DOHH2 (cell line): ENCODE measurements around the gene GAGE2A.
"Not testable (repeated sequence)": the region's sequence is repeated elsewhere in the genome, so short reads cannot be mapped to it uniquely, and the experiment has no call there.

ENCODE experiments used
- H3F3A ChIP-seq: fragments of 200-600 bp; sonication (generic), shearing (Covaris generic); 2 replicates; pipeline ENCODE4 v1.6.0; 2016; ENCODE audit warnings: antibody characterized with exemption, mild to moderate bottlenecking; ENCODE audit not compliant: control insufficient read depth, insufficient read depth
- H3K27ac ChIP-seq: fragments of 200-600 bp; sonication (generic); 2 replicates; pipeline ENCODE4 v1.5.1; 2014; ENCODE audit warnings: low read depth, mild to moderate bottlenecking, low read length, moderate library complexity
- H3K27me3 ChIP-seq: fragments of 200-600 bp; sonication (generic); 2 replicates; pipeline ENCODE4 v1.6.1; 2014; ENCODE audit warnings: mild to moderate bottlenecking, low read length, mixed read lengths; ENCODE audit not compliant: control insufficient read depth
- H3K36me3 ChIP-seq: fragments of 200-600 bp; sonication (generic); 2 replicates; pipeline ENCODE4 v1.6.1; 2014; ENCODE audit warnings: mild to moderate bottlenecking, low read length, moderate library complexity, mixed read lengths; ENCODE audit not compliant: control insufficient read depth
- H3K4me1 ChIP-seq: fragments of 200-600 bp; sonication (generic); 2 replicates; pipeline ENCODE4 v1.6.1; 2014; ENCODE audit warnings: mild to moderate bottlenecking, low read length, mixed read lengths; ENCODE audit not compliant: control insufficient read depth
- H3K4me2 ChIP-seq: fragments of 200-600 bp; sonication (generic); 2 replicates; pipeline ENCODE4 v1.6.0; 2014; ENCODE audit warnings: mild to moderate bottlenecking, low read length, moderate library complexity
- H3K4me3 ChIP-seq: fragments of 200-600 bp; sonication (generic); 2 replicates; pipeline ENCODE4 v1.5.1; 2014; ENCODE audit warnings: mild to moderate bottlenecking, low read length, mixed read lengths
- H3K79me2 ChIP-seq: fragments of 200-600 bp; sonication (generic); 2 replicates; pipeline ENCODE4 v1.6.1; 2014; ENCODE audit warnings: mild to moderate bottlenecking, low read length, mixed read lengths; ENCODE audit not compliant: control insufficient read depth
- H3K9me2 ChIP-seq: fragments of 200-600 bp; sonication (generic); replicated peaks from 2 replicates; pipeline ENCODE4 v1.6.1; 2014; ENCODE audit warnings: mild to moderate bottlenecking, low read length, mixed read lengths; ENCODE audit not compliant: control insufficient read depth
- H3K9me3 ChIP-seq: fragments of 200-600 bp; sonication (generic); 2 replicates; pipeline ENCODE4 v1.6.1; 2014; ENCODE audit warnings: antibody characterized with exemption, low read length, mixed read lengths; ENCODE audit not compliant: control insufficient read depth, insufficient read depth
- H4K20me1 ChIP-seq: fragments of 200-600 bp; sonication (generic); 2 replicates; pipeline ENCODE4 v1.6.0; 2014; ENCODE audit warnings: low read depth, mild to moderate bottlenecking, antibody characterized with exemption, low read length, moderate library complexity; ENCODE audit not compliant: control insufficient read depth, insufficient read depth
- EZH2phosphoT487 ChIP-seq: fragments of 200-600 bp; sonication (generic); IDR thresholded peaks from 2 replicates; pipeline ENCODE4 v1.6.1; 2017; ENCODE audit warnings: borderline replicate concordance, mild to moderate bottlenecking, antibody characterized with exemption, low read length, moderate library complexity, mixed read lengths
- TF ChIP-seq, protein P1 (sequence below): fragments of 200-600 bp; sonication (generic); IDR thresholded peaks from one replicate; pipeline ENCODE4 v1.5.1; 2014; ENCODE audit warnings: antibody characterized with exemption, mild to moderate bottlenecking, low read depth, low read length; ENCODE audit not compliant: poor library complexity, severe bottlenecking

GAGE2A gene

DNA sequence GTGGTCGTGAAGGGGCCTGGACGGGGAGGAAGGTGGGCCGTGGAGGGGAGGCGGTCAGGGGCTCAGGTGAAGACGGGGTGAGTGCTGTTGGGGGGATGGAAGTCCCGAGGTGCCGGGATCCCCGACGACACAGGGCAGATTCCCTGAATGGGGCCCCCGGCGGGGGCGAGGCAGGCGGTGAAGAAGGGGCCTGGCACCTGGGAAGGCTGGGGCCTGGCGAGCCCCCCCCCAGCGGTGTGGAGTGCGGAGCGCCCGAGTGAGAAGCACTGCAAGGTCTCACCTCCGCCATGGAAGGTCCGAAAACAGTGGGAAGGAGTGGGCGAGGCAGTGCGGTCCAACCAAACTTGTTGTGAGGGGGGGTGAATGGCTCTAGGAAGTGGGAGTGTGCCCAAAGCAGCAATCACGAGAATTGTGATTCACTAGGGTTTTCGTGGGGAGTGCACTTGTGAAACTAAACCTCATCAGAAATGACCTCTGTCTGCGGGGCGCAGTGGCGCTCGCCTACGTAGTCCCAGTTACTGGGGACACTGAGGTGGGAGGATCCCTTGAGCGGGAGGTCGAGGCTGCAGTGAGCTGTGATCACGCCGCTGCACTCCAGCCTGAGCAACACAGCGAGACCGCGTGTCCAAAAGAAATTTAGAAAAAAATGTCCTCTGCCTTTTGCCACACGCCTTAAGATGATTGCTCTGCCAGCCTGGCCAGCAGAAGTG is 628 bp downstream of the GAGE2A start:
- H3K4me2 ChIP-seq, H3K27ac ChIP-seq, H3K36me3 ChIP-seq, H3K9me2 ChIP-seq, H3K4me1 ChIP-seq, H3K27me3 ChIP-seq, H3K79me2 ChIP-seq, H3K4me3 ChIP-seq, H4K20me1 ChIP-seq, H3F3A ChIP-seq, H3K9me3 ChIP-seq: not testable (repeated sequence)

DNA sequence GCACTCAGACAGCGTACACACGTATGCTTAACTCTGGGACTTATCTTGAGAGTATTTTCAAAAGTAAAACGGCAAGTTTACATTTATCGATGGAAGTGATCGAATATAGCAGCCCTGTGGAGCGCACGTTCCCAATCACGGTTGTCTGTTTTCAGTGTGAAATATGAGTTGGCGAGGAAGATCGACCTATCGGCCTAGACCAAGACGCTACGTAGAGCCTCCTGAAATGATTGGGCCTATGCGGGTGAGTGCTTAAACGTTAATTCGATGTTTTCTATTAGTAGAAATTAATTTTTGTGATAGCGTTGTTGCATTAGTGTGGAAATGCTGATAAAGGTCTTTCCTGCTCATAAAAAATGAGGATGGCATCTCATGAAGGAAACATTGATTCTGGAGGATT is 1.2 kb downstream of the GAGE2A start:
- not testable (repeated sequence) for H4K20me1 ChIP-seq, H3K9me2 ChIP-seq

DNA sequence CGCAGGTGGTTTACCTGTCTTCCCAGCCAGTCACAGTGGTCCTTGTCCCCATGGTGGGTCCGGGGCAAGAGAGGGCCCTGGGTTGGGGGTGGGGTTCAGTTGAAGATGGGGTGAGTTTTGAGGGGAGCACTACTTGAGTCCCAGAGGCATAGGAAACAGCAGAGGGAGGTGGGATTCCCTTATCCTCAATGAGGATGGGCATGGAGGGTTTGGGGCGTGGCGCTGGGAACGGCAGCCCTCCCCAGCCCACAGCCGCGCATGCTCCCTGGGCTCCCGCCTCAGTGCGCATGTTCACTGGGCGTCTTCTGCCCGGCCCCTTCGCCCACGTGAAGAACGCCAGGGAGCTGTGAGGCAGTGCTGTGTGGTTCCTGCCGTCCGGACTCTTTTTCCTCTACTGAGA is 9.4 kb downstream of the GAGE2A start, which contains the start of gene GAGE1:
Gene GAGE1, plus strand, starts transcription at position 301 of the 400 bp plus-strand sequence. CDS start 1,155 bp downstream, outside the sequence.
- not testable (repeated sequence) for H3K27ac ChIP-seq, H3K4me2 ChIP-seq, H4K20me1 ChIP-seq, H3K36me3 ChIP-seq, H3K9me2 ChIP-seq, H3K9me3 ChIP-seq, H3K79me2 ChIP-seq, H3F3A ChIP-seq, H3K27me3 ChIP-seq, H3K4me3 ChIP-seq, H3K4me1 ChIP-seq

More for the DNA sequence above, 1.2 kb downstream of the GAGE2A start:
- H3K27ac ChIP-seq, H3K9me3 ChIP-seq, H3K4me3 ChIP-seq, H3K4me1 ChIP-seq, H3K27me3 ChIP-seq, H3K79me2 ChIP-seq, H3K36me3 ChIP-seq, H3F3A ChIP-seq, H3K4me2 ChIP-seq: not testable (repeated sequence)

DNA sequence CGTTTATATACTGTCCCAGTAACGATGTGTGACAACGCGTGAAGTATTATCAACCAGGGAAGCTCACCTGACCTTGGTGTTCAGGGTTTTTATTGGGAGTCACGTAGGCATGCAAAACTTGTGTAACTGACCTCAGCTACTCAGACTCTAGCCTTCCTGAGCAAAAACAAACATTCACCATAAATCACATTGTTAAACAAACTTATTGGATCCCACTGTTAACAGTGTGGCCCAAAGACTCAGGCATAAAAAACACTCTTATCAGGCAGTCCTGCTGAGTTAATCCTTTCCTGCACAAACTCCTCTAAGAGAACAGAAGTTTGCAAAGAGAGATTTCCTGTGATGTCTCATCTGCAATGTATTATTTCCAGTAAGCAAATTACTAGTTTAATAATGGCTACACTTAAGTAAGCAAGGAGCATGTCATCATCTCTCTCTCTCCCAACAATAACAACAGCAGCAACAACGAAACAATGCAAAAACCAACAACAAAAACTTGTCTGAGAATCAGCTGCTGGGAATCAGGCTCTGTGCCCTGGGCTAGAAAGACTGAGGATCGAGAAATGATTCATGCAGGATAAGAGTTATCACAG is 21.5 kb downstream of the GAGE2A start:
- no peaks in the 10 kb centered on the region for H3K36me3 ChIP-seq
- TF ChIP-seq, protein P1, sequence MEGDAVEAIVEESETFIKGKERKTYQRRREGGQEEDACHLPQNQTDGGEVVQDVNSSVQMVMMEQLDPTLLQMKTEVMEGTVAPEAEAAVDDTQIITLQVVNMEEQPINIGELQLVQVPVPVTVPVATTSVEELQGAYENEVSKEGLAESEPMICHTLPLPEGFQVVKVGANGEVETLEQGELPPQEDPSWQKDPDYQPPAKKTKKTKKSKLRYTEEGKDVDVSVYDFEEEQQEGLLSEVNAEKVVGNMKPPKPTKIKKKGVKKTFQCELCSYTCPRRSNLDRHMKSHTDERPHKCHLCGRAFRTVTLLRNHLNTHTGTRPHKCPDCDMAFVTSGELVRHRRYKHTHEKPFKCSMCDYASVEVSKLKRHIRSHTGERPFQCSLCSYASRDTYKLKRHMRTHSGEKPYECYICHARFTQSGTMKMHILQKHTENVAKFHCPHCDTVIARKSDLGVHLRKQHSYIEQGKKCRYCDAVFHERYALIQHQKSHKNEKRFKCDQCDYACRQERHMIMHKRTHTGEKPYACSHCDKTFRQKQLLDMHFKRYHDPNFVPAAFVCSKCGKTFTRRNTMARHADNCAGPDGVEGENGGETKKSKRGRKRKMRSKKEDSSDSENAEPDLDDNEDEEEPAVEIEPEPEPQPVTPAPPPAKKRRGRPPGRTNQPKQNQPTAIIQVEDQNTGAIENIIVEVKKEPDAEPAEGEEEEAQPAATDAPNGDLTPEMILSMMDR, result no peak
- TF ChIP-seq EZH2phosphoT487, result no peak
- H3F3A ChIP-seq, result no peaks in the 10 kb centered on the region
- no peak overlapping the region for H3K4me3 ChIP-seq
- H3K79me2 ChIP-seq, result no peaks in the 10 kb centered on the region
- no peaks in the 10 kb centered on the region for H4K20me1 ChIP-seq
- H3K4me2 ChIP-seq, result no peak overlapping the region
- H3K9me2 ChIP-seq, result no peaks in the 10 kb centered on the region
- no peaks in the 10 kb centered on the region for H3K9me3 ChIP-seq
- no peaks in the 10 kb centered on the region for H3K27me3 ChIP-seq
- H3K27ac ChIP-seq, result no peak overlapping the region
- no peaks in the 10 kb centered on the region for H3K4me1 ChIP-seq

DNA sequence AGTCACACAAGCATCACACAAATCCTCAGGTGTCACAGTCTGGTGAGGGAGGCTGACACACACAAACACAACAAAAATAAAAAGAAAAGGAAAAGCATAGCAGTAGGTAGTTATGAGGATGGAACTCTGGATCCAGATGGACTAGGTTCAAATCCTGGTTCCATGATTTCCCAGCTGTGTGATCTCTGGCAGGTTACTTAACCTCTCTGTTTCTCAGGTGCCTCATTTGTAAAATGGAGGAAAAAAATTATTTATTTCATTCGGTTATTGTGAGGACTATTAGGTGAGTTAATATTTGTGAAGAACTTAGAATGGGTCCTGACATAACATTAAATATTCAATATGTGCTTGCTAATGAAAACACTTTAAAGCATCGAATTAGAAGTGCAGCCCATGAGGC is 29.3 kb downstream of the GAGE2A start:
- Histone ChIP-seq H4K20me1 (no peaks in the 10 kb centered on the region), H3K9me2 (no peaks in the 10 kb centered on the region), H3K9me3 (no peaks in the 10 kb centered on the region), H3K4me1 (no peaks in the 10 kb centered on the region), H3K4me3 (no peak overlapping the region), H3K79me2 (no peaks in the 10 kb centered on the region), H3K36me3 (no peaks in the 10 kb centered on the region), H3K4me2 (no peak overlapping the region), H3K27me3 (no peaks in the 10 kb centered on the region), H3K27ac (no peak overlapping the region), H3F3A (no peaks in the 10 kb centered on the region)
- TF ChIP-seq, protein P1, result no peak
- TF ChIP-seq EZH2phosphoT487, result no peak
